H1 (cell line): ENCODE results near the gene AP1M2. TPM values are rescaled to one million over a fixed set of nuclear protein-coding genes. Genes with fewer than 3 reads are reported as not detected.

ENCODE experiments used
- CTCF ChIA-PET: fragments of 300-600 bp; sonication (Branson Sonifier 250); formaldehyde crosslinking; loops from one replicate; lab custom pipeline; 2021; ENCODE audit not compliant: partially characterized antibody; lab: Charles Lee
- POLR2A ChIA-PET: fragments of 300-600 bp; sonication (Branson Sonifier 250); formaldehyde crosslinking; loops from one replicate; lab custom pipeline; 2021; ENCODE audit warnings: inconsistent platforms; ENCODE audit not compliant: partially characterized antibody; lab: Charles Lee
- DNase-seq, 2 experiments: peaks; one replicate each; pipeline versions ENCODE4 v3.0.0 to v3.0.0-alpha.2; 2010 to 2022; ENCODE audit warnings: low spot score in 2 of 2, low read depth in 1 of 2, mixed read lengths in 1 of 2
- FAIRE-seq: peaks from 2 replicates; lab custom pipeline; 2011; peaks lifted over from hg19 to GRCh38; lab: Jason Lieb, UNC
- H2AFZ ChIP-seq: 2 replicates; pipeline ENCODE4 v1.8.1; 2012; ENCODE audit warnings: low read length, inconsistent platforms
- H2AK5ac ChIP-seq: 2 replicates; pipeline ENCODE4 v1.6.1; 2013; ENCODE audit warnings: low read depth, low read length
- H2BK120ac ChIP-seq: replicated peaks from 2 replicates; pipeline ENCODE3; 2013; ENCODE audit warnings: low read depth, low read length, inconsistent platforms
- H2BK12ac ChIP-seq: 2 replicates; pipeline ENCODE4 v1.6.1; 2013; ENCODE audit warnings: low read depth, low read length
- H2BK15ac ChIP-seq: 2 replicates; pipeline ENCODE4 v1.6.1; 2013; ENCODE audit warnings: low read length
- H2BK20ac ChIP-seq: 2 replicates; pipeline ENCODE4 v1.6.1; 2013; ENCODE audit warnings: low read length
- H2BK5ac ChIP-seq: 2 replicates; pipeline ENCODE4 v1.6.1; 2013; ENCODE audit warnings: low read depth, low read length
- H3K14ac ChIP-seq: 2 replicates; pipeline ENCODE4 v1.6.1; 2013; ENCODE audit warnings: inconsistent platforms; ENCODE audit not compliant: insufficient read length
- H3K18ac ChIP-seq: 2 replicates; pipeline ENCODE4 v1.6.1; 2013; ENCODE audit warnings: low read length; ENCODE audit errors: extremely low read depth
- H3K23ac ChIP-seq: 2 replicates; pipeline ENCODE4 v1.6.1; 2013; ENCODE audit warnings: inconsistent platforms; ENCODE audit not compliant: insufficient read length
- H3K23me2 ChIP-seq: 2 replicates; pipeline ENCODE4 v1.6.1; 2013; ENCODE audit warnings: low read depth, low read length
- H3K27ac ChIP-seq: 2 replicates; pipeline ENCODE4 v1.6.1; 2011; ENCODE audit warnings: low read depth, low read length, inconsistent platforms
- H3K27me3 ChIP-seq, 4 experiments: replicated peaks in 1 of 4; 1 replicate in 1 of 4; 2 replicates in 3 of 4; pipeline versions ENCODE4 v1.6.1 to v1.8.1; 2011 to 2013; ENCODE audit warnings: low read length in 3 of 4, mild to moderate bottlenecking in 3 of 4, inconsistent platforms in 2 of 4, mixed read lengths in 2 of 4, moderate library complexity in 1 of 4; ENCODE audit not compliant: control insufficient read depth in 3 of 4, insufficient read depth in 3 of 4; ENCODE audit errors: extremely low read depth in 1 of 4
- H3K36me3 ChIP-seq, 4 experiments: 2 replicates each; pipeline versions ENCODE4 v1.6.1 to v1.8.1; 2011 to 2013; ENCODE audit warnings: mild to moderate bottlenecking in 4 of 4, low read length in 3 of 4, moderate library complexity in 2 of 4, control low read depth in 1 of 4, inconsistent platforms in 1 of 4; ENCODE audit not compliant: insufficient read depth in 4 of 4, control insufficient read depth in 2 of 4
- H3K4ac ChIP-seq: replicated peaks from 2 replicates; pipeline ENCODE3; 2013; ENCODE audit warnings: low read length, low read depth, mixed read lengths, inconsistent platforms; ENCODE audit not compliant: insufficient read length
- H3K4me1 ChIP-seq, 4 experiments: replicated peaks in 1 of 4; 1 replicate in 1 of 4; 2 replicates in 3 of 4; pipeline versions ENCODE4 v1.6.1 to v1.8.1; 2011 to 2013; ENCODE audit warnings: low read length in 3 of 4, inconsistent platforms in 2 of 4, mixed read lengths in 1 of 4; ENCODE audit not compliant: insufficient read depth in 4 of 4, control insufficient read depth in 3 of 4
- H3K4me2 ChIP-seq, 2 experiments: 2 replicates each; pipeline versions ENCODE4 v1.6.1 to v1.8.1; 2011 to 2013; ENCODE audit warnings: low read depth in 2 of 2, low read length in 2 of 2, control low read depth in 1 of 2, inconsistent platforms in 1 of 2, mild to moderate bottlenecking in 1 of 2; ENCODE audit not compliant: insufficient read depth in 1 of 2
- H3K4me3 ChIP-seq, 4 experiments: fragments of 200-600, 300-600 bp in 1 of 4; sonication (generic), shearing (Covaris generic), sonication (Bioruptor Twin) in 1 of 4; 2 replicates each; pipeline versions ENCODE4 v1.5.1 to v1.8.1; 2011 to 2016; ENCODE audit warnings: low read length in 4 of 4, low read depth in 3 of 4, control low read depth in 2 of 4, inconsistent platforms in 2 of 4, mild to moderate bottlenecking in 2 of 4, mixed read lengths in 1 of 4, moderate library complexity in 1 of 4; ENCODE audit not compliant: insufficient read depth in 2 of 4; ENCODE audit errors: extremely low read depth in 1 of 4
- H3K56ac ChIP-seq: replicated peaks from 2 replicates; pipeline ENCODE3; 2013; ENCODE audit warnings: low read depth, mild to moderate bottlenecking, mixed read lengths, low read length, inconsistent platforms; ENCODE audit not compliant: insufficient read length
- H3K79me1 ChIP-seq: 2 replicates; pipeline ENCODE4 v1.6.1; 2013; ENCODE audit warnings: low read depth, low read length, control low read depth
- H3K79me2 ChIP-seq, 2 experiments: 2 replicates each; pipeline versions ENCODE4 v1.6.1 to v1.8.1; 2012 to 2013; ENCODE audit warnings: low read length in 2 of 2, mild to moderate bottlenecking in 2 of 2, inconsistent platforms in 1 of 2; ENCODE audit not compliant: insufficient read depth in 2 of 2, control insufficient read depth in 1 of 2
- H3K9ac ChIP-seq, 4 experiments: replicated peaks in 1 of 4; 1 replicate in 1 of 4; 2 replicates in 3 of 4; pipeline versions ENCODE4 v1.6.1 to v1.8.1; 2011 to 2013; ENCODE audit warnings: low read depth in 3 of 4, low read length in 3 of 4, control low read depth in 2 of 4, mild to moderate bottlenecking in 2 of 4, moderate library complexity in 2 of 4, inconsistent platforms in 1 of 4; ENCODE audit errors: extremely low read depth in 1 of 4
- H3K9me3 ChIP-seq, 2 experiments: 2 replicates each; pipeline versions ENCODE4 v1.6.1 to v1.8.1; 2012 to 2013; ENCODE audit warnings: mild to moderate bottlenecking in 2 of 2, moderate library complexity in 2 of 2, control low read depth in 1 of 2, inconsistent platforms in 1 of 2, low read depth in 1 of 2, low read length in 1 of 2, mixed read lengths in 1 of 2; ENCODE audit not compliant: insufficient read depth in 2 of 2
- H4K20me1 ChIP-seq, 2 experiments: replicated peaks in 1 of 2; 2 replicates each; pipeline versions ENCODE3 to v1.8.1; 2011 to 2013; ENCODE audit warnings: inconsistent platforms in 2 of 2, low read length in 2 of 2, mild to moderate bottlenecking in 1 of 2; ENCODE audit not compliant: insufficient read depth in 2 of 2, control insufficient read depth in 1 of 2
- H4K5ac ChIP-seq: 2 replicates; pipeline ENCODE4 v1.6.1; 2013; ENCODE audit warnings: low read length, low read depth, mixed read lengths, inconsistent platforms; ENCODE audit not compliant: insufficient read length
- H4K8ac ChIP-seq: 2 replicates; pipeline ENCODE4 v1.8.0; 2013; ENCODE audit warnings: mild to moderate bottlenecking, moderate library complexity, low read length, inconsistent platforms; ENCODE audit not compliant: insufficient read depth; ENCODE audit errors: extremely low read depth
- H4K91ac ChIP-seq: replicated peaks from 2 replicates; pipeline ENCODE3; 2013; ENCODE audit warnings: low read length, mixed read lengths, inconsistent platforms; ENCODE audit not compliant: insufficient read length
- ATF3 ChIP-seq: IDR thresholded peaks from 2 replicates; pipeline ENCODE4 v1.6.1; 2011; ENCODE audit warnings: low read depth, mild to moderate bottlenecking, low read length; ENCODE audit not compliant: insufficient read depth
- FOSL1 ChIP-seq: IDR thresholded peaks from 2 replicates; pipeline ENCODE4 v1.6.1; 2011; ENCODE audit warnings: mild to moderate bottlenecking, low read depth, low read length, moderate library complexity; ENCODE audit not compliant: insufficient read depth
- KDM4A ChIP-seq: IDR thresholded peaks from one replicate; pipeline ENCODE4 v1.7.1; 2012; ENCODE audit warnings: low read depth, mild to moderate bottlenecking, moderate library complexity, low read length, inconsistent platforms; ENCODE audit not compliant: severe bottlenecking
- MAX ChIP-seq: IDR thresholded peaks from 2 replicates; pipeline ENCODE4 v1.6.1; 2012; ENCODE audit warnings: inconsistent platforms
- PHF8 ChIP-seq: fragments of 200-600 bp; sonication (generic); conservative IDR thresholded peaks from 2 replicates; pipeline ENCODE4 v1.7.1; 2012; ENCODE audit warnings: low read depth, mild to moderate bottlenecking, inconsistent platforms, low read length, moderate library complexity
- TAF1 ChIP-seq: IDR thresholded peaks from 2 replicates; pipeline ENCODE4 v1.6.1; 2011; ENCODE audit warnings: mild to moderate bottlenecking, low read depth, low read length
- YY1 ChIP-seq: IDR thresholded peaks from 2 replicates; pipeline ENCODE4 v1.6.1; 2011; ENCODE audit warnings: low read depth, mild to moderate bottlenecking, low read length
- WGBS, 2 experiments: shearing (Covaris generic) in 1 of 2; methylation state at CpG; one replicate each; pipeline versions ENCODE4 v1.1.6 to v1.1.7; 2013 to 2015; ENCODE audit warnings: low lambda C conversion rate in 2 of 2, mixed read lengths in 2 of 2, inconsistent platforms in 1 of 2, low coverage in 1 of 2, missing lambda C conversion rate in 1 of 2; ENCODE audit not compliant: insufficient replicate concordance in 2 of 2, insufficient coverage in 1 of 2, insufficient read length in 1 of 2; ENCODE audit errors: extremely low coverage in 1 of 2, missing lambda C conversion rate in 1 of 2; 5-methylcytosine and 5-hydroxymethylcytosine counted together
- polyA plus RNA-seq, 7 experiments: library from polyadenylated mRNA; depleted of rRNA in 3 of 7; stranded (reverse) in 5 of 7; unstranded in 2 of 7; fragments of >200 nt in 5 of 7; fragments of 200-250 nt in 2 of 7; gene quantifications; 1 replicate in 5 of 7; 2 replicates in 1 of 7; 4 replicates in 1 of 7; pipeline versions ENCODE4 v1.2.1 to v1.2.3, GENCODE V29; 2011 to 2013; ENCODE audit warnings: missing spikeins in 2 of 7, mixed read lengths in 2 of 7
- total RNA-seq: library from RNA; stranded (reverse); fragmentation: NEBNext Ultra II Directional; extraction: Animal tissue kit (Norgen Biotek cat#: 25700); gene quantifications from 2 replicates; pipeline ENCODE4 v1.2.1, GENCODE V29; 2021

AP1M2 gene
- total and polyA plus RNA-seq, 2 of the 8 experiments (the other 6 are each of a cell fraction or from before 2014, with no cell fraction given): 140 to 161 TPM

GRCh38 chr19:10565567-10566407 lies 21.3 kb downstream of the AP1M2 start, which contains the start of gene KRI1:
Gene KRI1 (minus strand): TSS chr19:10566010. CDS start chr19:10565999, 11 bp downstream.
- Histone ChIP-seq H3K4me3 (peak within 1 kb of the TSS; percentile 73 to 82 (median 77)), H2BK15ac (no peak within 1 kb of the TSS; the same call in 1 of the 2 replicates), H4K8ac (peak within 1 kb of the TSS; percentile 91), H3K23me2 (peaks cover 18% of the 10 kb centered on the region), H2AK5ac (peak within 1 kb of the TSS; percentile 26; the same call in 1 of the 2 replicates), H3K56ac (peak within 1 kb of the TSS; percentile 92), H3K79me2 (peaks cover 0 to 10% of the 10 kb centered on the region in 2 experiments; a peak in 2 of 4 replicates), H4K5ac (peak within 1 kb of the TSS; percentile 79), H2BK12ac (no peak within 1 kb of the TSS), H2BK20ac (no peak within 1 kb of the TSS), H3K9me3 (no peaks in the 10 kb centered on the region), H3K36me3 (peaks cover 2 to 22% (median 6%) of the 10 kb centered on the region in 4 experiments; a peak in 5 of 8 replicates), H2BK120ac (peak within 1 kb of the TSS; percentile 41), H3K79me1 (peaks cover 4% of the 10 kb centered on the region; the same call in 1 of the 2 replicates), H3K9ac (peak within 1 kb of the TSS; percentile 66 to 86 (median 78)), H4K91ac (peak within 1 kb of the TSS; percentile 54), H3K4me1 (peaks cover 0 to 19% (median 9%) of the 10 kb centered on the region in 4 experiments; a peak in 6 of 7 replicates), H3K18ac (peak within 1 kb of the TSS; percentile 95), H3K27ac (peak within 1 kb of the TSS; percentile 68; the same call in 1 of the 2 replicates), H3K27me3 (peaks cover 0 to 10% (median 7%) of the 10 kb centered on the region in 4 experiments; a peak in 4 of 7 replicates), H2BK5ac (peak within 1 kb of the TSS; percentile 88; the same call in 1 of the 2 replicates), H3K14ac (no peak within 1 kb of the TSS), H3K4me2 (peak within 1 kb of the TSS; percentile 76 to 80), H3K4ac (no peak within 1 kb of the TSS), H3K23ac (no peak within 1 kb of the TSS), H2AFZ (no peak within 1 kb of the TSS), H4K20me1 (peaks cover 0 to 6% of the 10 kb centered on the region in 2 experiments)
- FAIRE-seq: no peak
- peak; percentile 91 to 99 for DNase-seq
- ChIA-PET POLR2A (interaction anchor here (0.6 to 1.4 kb wide), 8 partner anchors 10 to 171 kb away, joined by 3 to 7 read pairs (median 4); no protein-coding TSS in a partner anchor), CTCF (interaction anchor here (1.4 kb wide), 1 partner anchor 10 kb away, joined by 4 read pairs; no protein-coding TSS in a partner anchor)
- WGBS, 2 experiments: 5% methylated on average over 41 of the region's 94 CpGs; no CpG with 5 or more reads in 1 of the 2 experiments
- TF ChIP-seq PHF8 (peak; percentile 72), MAX (peak; percentile 95), FOSL1 (0 out of 2 replicates have a peak, but pooled peaks have one; percentile 55), KDM4A (peak; percentile 78), ATF3 (no peak), TAF1 (peak; percentile 40), YY1 (peak; percentile 90)
